T47D (cell line): ENCODE data around the gene GOLPH3.
"Not testable (repeated sequence)": the region's sequence is repeated elsewhere in the genome, so short reads cannot be mapped to it uniquely, and the experiment has no call there.

ENCODE experiments used
- DNase-seq, 2 experiments: peaks; one replicate each; pipeline versions ENCODE4 v3.0.0 to v3.0.0-alpha.2; 2011 to 2012; ENCODE audit warnings: low read depth in 1 of 2, low spot score in 1 of 2
- JUND ChIP-seq: IDR thresholded peaks from 2 replicates; pipeline ENCODE4 v1.6.1; 2012; ENCODE audit warnings: low read depth
- in situ Hi-C: cut with HindIII; loops from 2 replicates; pipeline ENCODE4 v1.10.0; 2016; ENCODE audit warnings: low sequenced_read_pairs, low pct_unique_long_range_greater_than_20kb

GOLPH3 gene

GRCh38 chr5:32174011-32174870, at the start of gene GOLPH3:
Gene GOLPH3 (minus strand): TSS chr5:32174319. CDS start chr5:32174034, 285 bp downstream.
- peak; percentile 88 to 92 for DNase-seq
- in situ Hi-C loops, result no loop called here
- 0 out of 2 replicates have a peak, but pooled peaks have one; percentile 22 for TF ChIP-seq JUND

- in situ Hi-C loops, result no loop called here
- DNase-seq, result no peak
- TF ChIP-seq JUND, result no peak
These were observed 48.8 kb upstream of the GOLPH3 start for GRCh38 chr5:32222723-32223470.

- DNase-seq, result peak in 1 of 2 experiments; percentile 35
- in situ Hi-C loops, result no loop called here
These were observed 43.8 kb upstream of the GOLPH3 start for GRCh38 chr5:32217886-32218396.

GRCh38 chr5:32214344-32214743, 40.2 kb upstream of the GOLPH3 start:
- in situ Hi-C loops, DNase-seq: not testable (repeated sequence)

More at GRCh38 chr5:32217886-32218396, 43.8 kb upstream of the GOLPH3 start:
- TF ChIP-seq JUND, result no peak

- TF ChIP-seq JUND, result no peak
- in situ Hi-C loops, result no loop called here
- no peak for DNase-seq
These were observed 36.0 kb upstream of the GOLPH3 start for GRCh38 chr5:32210151-32210550.

GRCh38 chr5:32208837-32209236, 34.7 kb upstream of the GOLPH3 start:
- in situ Hi-C loops, result not testable (repeated sequence)

GRCh38 chr5:32207355-32207634, 33.2 kb upstream of the GOLPH3 start:
- no peak for TF ChIP-seq JUND
- in situ Hi-C loops, result no loop called here
- no peak for DNase-seq

More at GRCh38 chr5:32208837-32209236, 34.7 kb upstream of the GOLPH3 start:
- DNase-seq, result not testable (repeated sequence)

- TF ChIP-seq JUND, result no peak
- no peak for DNase-seq
- in situ Hi-C loops, result no loop called here
These were observed 32.6 kb upstream of the GOLPH3 start for GRCh38 chr5:32206509-32207354.

- no peak for TF ChIP-seq JUND
These were observed 31.9 kb upstream of the GOLPH3 start for GRCh38 chr5:32206053-32206452.

GRCh38 chr5:32202394-32202793, 28.3 kb upstream of the GOLPH3 start:
- no peak for DNase-seq
- TF ChIP-seq JUND, result no peak
- in situ Hi-C loops, result no loop called here

More at GRCh38 chr5:32206053-32206452, 31.9 kb upstream of the GOLPH3 start:
- no peak for DNase-seq
- in situ Hi-C loops, result no loop called here

- TF ChIP-seq JUND, result no peak
- no peak for DNase-seq
- in situ Hi-C loops, result no loop called here
These were observed 27.1 kb upstream of the GOLPH3 start for GRCh38 chr5:32201122-32201753.

GRCh38 chr5:32197032-32197431, 22.9 kb upstream of the GOLPH3 start:
- in situ Hi-C loops, result no loop called here
- no peak for TF ChIP-seq JUND
- no peak for DNase-seq
